HepG2 (cell line): ENCODE measurements around the gene CHRM2. TPM values are rescaled to one million over a fixed set of nuclear protein-coding genes. Genes with fewer than 3 reads are reported as not detected.

Experiments
- ATAC-seq: fragments of 200-7000 bp; cut with Tn5 transposase; 3 replicates; pipeline ENCODE4 v1.9.1; 2020; ENCODE audit warnings: mild to moderate bottlenecking, moderate library complexity
- BruUV-seq: library from RNA; stranded (reverse); fragments of 400-500 nt; replicated peaks from 2 replicates; lab custom pipeline; 2021; lab: Mats Ljungman, UMichigan
- CTCF ChIA-PET: fragments of 300-600 bp; formaldehyde crosslinking; extraction: SDS; loops from one replicate; lab custom pipeline; 2021; ENCODE audit warnings: low total read pairs, inconsistent platforms, low intra/inter-chr PET ratio; lab: Yijun Ruan, JAX
- POLR2A ChIA-PET: fragments of 350-600 bp; sonication (Branson Sonifier 250); formaldehyde crosslinking; loops from one replicate; lab custom pipeline; 2020; ENCODE audit warnings: antibody characterized with exemption, inconsistent platforms; lab: Yijun Ruan, JAX
- DNase-seq: peaks from one replicate; pipeline ENCODE4 v3.0.0-alpha.2; 2015; ENCODE audit warnings: low spot score
- FAIRE-seq: peaks from 3 replicates; lab custom pipeline; 2011; peaks lifted over from hg19 to GRCh38; lab: Jason Lieb, UNC
- H2AFZ ChIP-seq: one replicate; pipeline ENCODE4 v1.6.1; 2011; ENCODE audit warnings: low read length, inconsistent platforms
- H3K27ac ChIP-seq: fragments of 300-600 bp; 3 replicates; pipeline ENCODE4 v1.8.0; 2011; ENCODE audit warnings: mixed run types, mild to moderate bottlenecking, mixed read lengths, low read length, inconsistent platforms; ENCODE audit not compliant: insufficient read depth; ENCODE audit errors: extremely low read length
- H3K27me3 ChIP-seq, 2 experiments: fragments of 200-600 bp in 1 of 2; 2 replicates in 1 of 2; 3 replicates in 1 of 2; pipeline versions ENCODE4 v1.6.0 to v1.8.0; 2011; ENCODE audit warnings: low read length in 2 of 2, mild to moderate bottlenecking in 2 of 2, moderate library complexity in 2 of 2, inconsistent platforms in 1 of 2; ENCODE audit not compliant: insufficient read depth in 2 of 2, control insufficient read depth in 1 of 2
- H3K36me3 ChIP-seq, 2 experiments: fragments of 200-600 bp in 1 of 2; replicated peaks in 1 of 2; 2 replicates in 1 of 2; 3 replicates in 1 of 2; pipeline versions ENCODE4 v1.5.1 to v1.8.0; 2011; ENCODE audit warnings: low read length in 2 of 2, inconsistent platforms in 1 of 2; ENCODE audit not compliant: insufficient read depth in 2 of 2, control insufficient read depth in 1 of 2
- H3K4me1 ChIP-seq: 2 replicates; pipeline ENCODE4 v1.5.1; 2012; ENCODE audit warnings: low read length, inconsistent platforms; ENCODE audit not compliant: insufficient read depth
- H3K4me2 ChIP-seq: 2 replicates; pipeline ENCODE4 v1.6.0; 2011; ENCODE audit warnings: low read depth, low read length, inconsistent platforms
- H3K4me3 ChIP-seq, 3 experiments: fragments of 200-600 bp in 1 of 3; sonication (generic), shearing (Covaris generic) in 1 of 3; replicated peaks in 1 of 3; 2 replicates each; pipeline ENCODE4 v1.5.1; 2011 to 2016; ENCODE audit warnings: low read length in 3 of 3, inconsistent platforms in 2 of 3, low read depth in 2 of 3, mild to moderate bottlenecking in 2 of 3, control low read depth in 1 of 3, mixed read lengths in 1 of 3; ENCODE audit not compliant: insufficient read depth in 1 of 3
- H3K79me2 ChIP-seq: one replicate; pipeline ENCODE4 v1.6.1; 2011; ENCODE audit warnings: low read length, inconsistent platforms; ENCODE audit not compliant: insufficient read depth
- H3K9ac ChIP-seq: 2 replicates; pipeline ENCODE4 v1.6.0; 2011; ENCODE audit warnings: mild to moderate bottlenecking, low read depth, low read length, inconsistent platforms; ENCODE audit not compliant: insufficient read depth
- H3K9me3 ChIP-seq: 2 replicates; pipeline ENCODE4 v1.5.1; 2012; ENCODE audit warnings: mild to moderate bottlenecking, low read length
- H4K20me1 ChIP-seq: 2 replicates; pipeline ENCODE4 v1.6.0; 2011; ENCODE audit warnings: inconsistent platforms, mild to moderate bottlenecking, low read length, moderate library complexity; ENCODE audit not compliant: insufficient read depth
- ARID5B ChIP-seq: IDR thresholded peaks from 2 replicates; pipeline ENCODE4 v1.4.0; 2020; ENCODE audit warnings: mild to moderate bottlenecking, missing genetic modification reagents
- CENPBD1 ChIP-seq: sonication (generic); formaldehyde crosslinking; IDR thresholded peaks from 2 replicates; pipeline ENCODE4 v1.8.0; 2022; ENCODE audit warnings: missing genetic modification reagents, low read depth, mild to moderate bottlenecking, borderline replicate concordance
- DNMT1 ChIP-seq: sonication (generic); formaldehyde crosslinking; IDR thresholded peaks from 2 replicates; pipeline ENCODE4 v1.5.1; 2020; ENCODE audit warnings: mild to moderate bottlenecking, missing genetic modification reagents
- DR1 ChIP-seq: sonication (generic); formaldehyde crosslinking; IDR thresholded peaks from 2 replicates; pipeline ENCODE4 v1.8.0; 2021; ENCODE audit warnings: mild to moderate bottlenecking, missing genetic modification reagents, inconsistent platforms
- SP4 ChIP-seq: sonication (generic); formaldehyde crosslinking; IDR thresholded peaks from 2 replicates; pipeline ENCODE4 v1.8.1; 2023; ENCODE audit warnings: mild to moderate bottlenecking, missing genetic modification reagents
- TFE3 ChIP-seq: IDR thresholded peaks from 2 replicates; pipeline ENCODE4 v1.6.1; 2016
- TRAFD1 ChIP-seq: sonication (generic); formaldehyde crosslinking; IDR thresholded peaks from 2 replicates; pipeline ENCODE4 v1.5.1; 2020; ENCODE audit warnings: missing genetic modification reagents, mild to moderate bottlenecking, borderline replicate concordance
- YEATS2 ChIP-seq: sonication (generic); formaldehyde crosslinking; IDR thresholded peaks from 2 replicates; pipeline ENCODE4 v1.4.0; 2020; ENCODE audit warnings: missing genetic modification reagents, borderline replicate concordance
- ZNF143 ChIP-seq: sonication (generic); formaldehyde crosslinking; IDR thresholded peaks from 2 replicates; pipeline ENCODE4 v1.4.0; 2020; ENCODE audit warnings: missing genetic modification reagents
- ZNF331 ChIP-seq: sonication (generic); formaldehyde crosslinking; IDR thresholded peaks from 2 replicates; pipeline ENCODE4 v1.4.0; 2020; ENCODE audit warnings: missing genetic modification reagents
- ZNF567 ChIP-seq: sonication (generic); formaldehyde crosslinking; IDR thresholded peaks from 2 replicates; pipeline ENCODE4 v1.8.1; 2023; ENCODE audit warnings: mild to moderate bottlenecking, missing genetic modification reagents, borderline replicate concordance
- WGBS: methylation state at CpG from one replicate; pipeline ENCODE4 v1.1.6; 2017; ENCODE audit warnings: low lambda C conversion rate; 5-methylcytosine and 5-hydroxymethylcytosine counted together
- in situ Hi-C: cut with HindIII; loops from 2 replicates; pipeline ENCODE4 v1.10.0; 2017; ENCODE audit warnings: low pct_unique_long_range_greater_than_20kb; ENCODE audit not compliant: extremely low pct_ligation_motif_present
- intact Hi-C: fragments of 100-400 bp; cut with micrococcal nuclease; formaldehyde crosslinking; loops from one replicate; pipeline ENCODE4 v1.10.0; 2022; ENCODE audit not compliant: unreplicated experiment
- polyA plus RNA-seq, 8 experiments: library from polyadenylated mRNA; depleted of rRNA in 3 of 8; stranded (reverse) in 7 of 8; unstranded in 1 of 8; fragments of >200 nt; fragmentation: Illumina TruSeq in 4 of 8; extraction: Trizol in 4 of 8; gene quantifications; 2 replicates each; pipeline versions ENCODE4 v1.2.1 to v1.2.3, GENCODE V29; 2011 to 2016; ENCODE audit warnings: low read depth in 4 of 8, missing spikeins in 1 of 8, mixed read lengths in 1 of 8; ENCODE audit not compliant: insufficient read depth in 1 of 8
- total RNA-seq, 5 experiments: library from RNA; depleted of rRNA; stranded (reverse); fragments of >200 nt; fragmentation: Illumina TruSeq; extraction: Trizol; gene quantifications; 2 replicates each; pipeline ENCODE4 v1.2.3, GENCODE V29; 2016; ENCODE audit warnings: low read depth in 1 of 5
- TF ChIP-seq, protein P1 (sequence below): sonication (generic); formaldehyde crosslinking; IDR thresholded peaks from 2 replicates; pipeline ENCODE4 v1.5.0; 2020; ENCODE audit warnings: missing genetic modification reagents, mild to moderate bottlenecking, borderline replicate concordance
- TF ChIP-seq, protein P2 (sequence below): sonication (generic); formaldehyde crosslinking; IDR thresholded peaks from 2 replicates; pipeline ENCODE4 v1.8.0; 2023; ENCODE audit warnings: mild to moderate bottlenecking, missing genetic modification reagents
- TF ChIP-seq, protein P3 (sequence below): sonication (generic); formaldehyde crosslinking; IDR thresholded peaks from 2 replicates; pipeline ENCODE4 v1.8.0; 2022; ENCODE audit warnings: mild to moderate bottlenecking, missing genetic modification reagents, borderline replicate concordance

CHRM2 gene
- total and polyA plus RNA-seq, 2 of the 13 experiments (the other 11 are each of a cell fraction or from before 2014, with no cell fraction given) = not detected

DNA sequence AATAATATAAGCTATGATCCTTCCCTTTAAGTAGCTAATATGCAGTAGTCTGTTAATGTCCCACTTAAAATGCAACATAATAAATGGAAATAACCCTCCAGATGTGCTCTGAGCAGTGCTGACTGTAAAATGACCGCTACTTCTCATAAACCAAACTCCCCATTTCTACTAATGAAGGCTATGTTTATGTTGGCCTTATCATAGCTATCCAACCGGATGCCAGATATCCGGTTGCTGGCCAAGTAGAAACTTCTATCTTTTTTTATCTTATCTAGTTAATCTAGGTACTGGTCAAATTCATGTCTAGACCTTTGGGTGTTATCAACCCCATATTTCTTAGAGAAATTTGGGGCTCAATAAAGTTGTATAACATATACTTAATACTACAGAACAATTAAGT is 56.6 kb downstream of the CHRM2 start:
- Histone ChIP-seq H3K27me3 (no peaks in the 10 kb centered on the region), H3K36me3 (no peaks in the 10 kb centered on the region), H3K4me2 (no peak overlapping the region), H2AFZ (no peak overlapping the region), H3K4me3 (no peak overlapping the region), H3K9ac (no peak overlapping the region), H3K79me2 (no peaks in the 10 kb centered on the region), H3K4me1 (no peaks in the 10 kb centered on the region), H3K9me3 (no peaks in the 10 kb centered on the region), H4K20me1 (no peaks in the 10 kb centered on the region), H3K27ac (no peak overlapping the region)
- FAIRE-seq (no peak), DNase-seq (no peak), ATAC-seq (no peak)
- WGBS = 1% methylated on average over 3 of the region's 3 CpGs
- in situ Hi-C loops = no loop called here
- POLR2A ChIA-PET = no interaction called here
- BruUV-seq = no TSS peak
- intact Hi-C loops = no loop called here
- CTCF ChIA-PET = no interaction called here
- TF ChIP-seq YEATS2 (CRISPR knock-in tag) (no peak), TRAFD1 (CRISPR knock-in tag) (no peak), ZNF331 (CRISPR knock-in tag) (no peak), SP4 (no peak), DR1 (no peak), ZNF143 (CRISPR knock-in tag) (no peak), ZNF567 (no peak), CENPBD1 (CRISPR knock-in tag) (no peak), DNMT1 (CRISPR knock-in tag) (no peak), TFE3 (CRISPR knock-in tag) (no peak), ARID5B (CRISPR knock-in tag) (no peak)
- TF ChIP-seq, protein P1, sequence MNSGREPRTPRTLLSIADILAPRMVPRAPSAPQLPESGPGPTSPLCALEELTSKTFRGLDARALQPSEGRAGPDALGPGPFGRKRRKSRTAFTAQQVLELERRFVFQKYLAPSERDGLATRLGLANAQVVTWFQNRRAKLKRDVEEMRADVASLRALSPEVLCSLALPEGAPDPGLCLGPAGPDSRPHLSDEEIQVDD (CRISPR knock-in tag) = no peak
- TF ChIP-seq, protein P2, sequence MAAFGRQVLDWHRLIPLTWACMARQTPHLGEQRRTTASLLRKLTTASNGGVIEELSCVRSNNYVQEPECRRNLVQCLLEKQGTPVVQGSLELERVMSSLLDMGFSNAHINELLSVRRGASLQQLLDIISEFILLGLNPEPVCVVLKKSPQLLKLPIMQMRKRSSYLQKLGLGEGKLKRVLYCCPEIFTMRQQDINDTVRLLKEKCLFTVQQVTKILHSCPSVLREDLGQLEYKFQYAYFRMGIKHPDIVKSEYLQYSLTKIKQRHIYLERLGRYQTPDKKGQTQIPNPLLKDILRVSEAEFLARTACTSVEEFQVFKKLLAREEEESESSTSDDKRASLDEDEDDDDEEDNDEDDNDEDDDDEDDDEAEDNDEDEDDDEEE = no peak
- TF ChIP-seq, protein P3, sequence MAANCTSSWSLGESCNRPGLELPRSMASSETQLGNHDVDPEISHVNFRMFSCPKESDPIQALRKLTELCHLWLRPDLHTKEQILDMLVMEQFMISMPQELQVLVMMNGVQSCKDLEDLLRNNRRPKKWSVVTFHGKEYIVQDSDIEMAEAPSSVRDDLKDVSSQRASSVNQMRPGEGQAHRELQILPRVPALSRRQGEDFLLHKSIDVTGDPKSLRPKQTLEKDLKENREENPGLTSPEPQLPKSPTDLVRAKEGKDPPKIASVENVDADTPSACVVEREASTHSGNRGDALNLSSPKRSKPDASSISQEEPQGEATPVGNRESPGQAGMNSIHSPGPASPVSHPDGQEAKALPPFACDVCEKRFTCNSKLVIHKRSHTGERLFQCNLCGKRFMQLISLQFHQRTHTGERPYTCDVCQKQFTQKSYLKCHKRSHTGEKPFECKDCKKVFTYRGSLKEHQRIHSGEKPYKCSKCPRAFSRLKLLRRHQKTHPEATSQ (CRISPR knock-in tag) = no peak
